ENCODE results near the gene JAK3.
A peak's percentile ranks its signal among the peaks of the same experiment; 100 is the strongest.

Gene JAK3

GRCh38 chr19:17840019-17840418 lies 7.8 kb downstream of the JAK3 start:
- DNase-seq (ENCODE audit: low read depth): no peak

- no peak for DNase-seq (ENCODE audit: low read depth)
Measured at GRCh38 chr19:17837972-17838371, 9.8 kb downstream of the JAK3 start.

- no peak for DNase-seq (ENCODE audit: low read depth)
Measured at GRCh38 chr19:17836530-17836929, 11.3 kb downstream of the JAK3 start.

- no peak for DNase-seq (ENCODE audit: low read depth)
Measured at GRCh38 chr19:17835182-17836006, 12.4 kb downstream of the JAK3 start.

- DNase-seq (ENCODE audit: low read depth): no peak
Measured at GRCh38 chr19:17834350-17835181, 13.2 kb downstream of the JAK3 start.

GRCh38 chr19:17832443-17833208 lies 15.2 kb downstream of the JAK3 start:
- DNase-seq (ENCODE audit: low read depth): no peak

GRCh38 chr19:17831419-17831888 lies 16.3 kb downstream of the JAK3 start:
- DNase-seq (ENCODE audit: low read depth): no peak

GRCh38 chr19:17830567-17831418 lies 17.0 kb downstream of the JAK3 start:
- DNase-seq (ENCODE audit: low read depth): peak; percentile 38

GRCh38 chr19:17829855-17830566 lies 17.8 kb downstream of the JAK3 start:
- DNase-seq (ENCODE audit: low read depth): no peak

- DNase-seq (ENCODE audit: low read depth): no peak
Measured at GRCh38 chr19:17826508-17827056, 21.2 kb downstream of the JAK3 start.

GRCh38 chr19:17824339-17824738 lies 23.4 kb downstream of the JAK3 start:
- DNase-seq (ENCODE audit: low read depth): no peak

- no peak for DNase-seq (ENCODE audit: low read depth)
Measured at GRCh38 chr19:17821190-17821589, 26.6 kb downstream of the JAK3 start, which contains the start of gene INSL3. Gene INSL3, minus strand, starts transcription at chr19:17821519. Its CDS starts 13 bp downstream, at chr19:17821506.

GRCh38 chr19:17817668-17818363 lies 30.0 kb downstream of the JAK3 start:
- no peak for DNase-seq (ENCODE audit: low read depth)

- no peak for DNase-seq (ENCODE audit: low read depth)
Measured at GRCh38 chr19:17812099-17812498, 35.7 kb downstream of the JAK3 start.

- DNase-seq (ENCODE audit: low read depth): no peak
Measured at GRCh38 chr19:17811681-17812080, 36.1 kb downstream of the JAK3 start.

GRCh38 chr19:17811103-17811502 lies 36.7 kb downstream of the JAK3 start:
- no peak for DNase-seq (ENCODE audit: low read depth)

GRCh38 chr19:17807731-17808316 lies 40.0 kb downstream of the JAK3 start:
- DNase-seq (ENCODE audit: low read depth): no peak

- DNase-seq (ENCODE audit: low read depth): no peak
Measured at GRCh38 chr19:17806945-17807344, 40.8 kb downstream of the JAK3 start.

GRCh38 chr19:17805427-17805826 lies 42.4 kb downstream of the JAK3 start:
- DNase-seq (ENCODE audit: low read depth): no peak
